ENCODE results near the gene PDE11A. TPM values are rescaled to one million over a fixed set of nuclear protein-coding genes. Genes with fewer than 3 reads are reported as not detected.
"Not testable (repeated sequence)": the region's sequence is repeated elsewhere in the genome, so short reads cannot be mapped to it uniquely, and the experiment has no call there.

Gene PDE11A
- total RNA-seq, 1 donor from 2014 or later, result 2.4 TPM

DNA sequence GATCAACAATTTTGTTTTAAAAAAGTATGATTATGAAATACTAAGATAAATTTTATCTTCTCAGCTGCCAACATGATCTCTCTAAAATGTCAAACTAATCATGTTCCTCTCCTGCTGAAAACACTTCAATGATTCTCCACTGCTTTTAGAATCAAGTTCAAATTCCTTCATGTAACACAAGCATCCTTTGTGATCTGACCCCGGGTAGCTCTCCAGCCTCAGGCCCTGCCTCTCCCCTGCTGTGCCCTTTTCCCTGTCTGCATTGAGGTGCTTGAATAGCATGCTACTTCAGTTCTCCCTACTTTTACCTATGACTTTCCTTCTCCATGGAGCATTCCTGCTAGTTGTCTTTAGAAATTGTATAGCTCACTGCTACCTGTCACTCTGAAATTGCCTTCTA, 274.8 kb downstream of the PDE11A start:
- intact Hi-C loops (cut with DNase I), result no loop called here
- ATAC-seq (peak; percentile 64), DNase-seq (ENCODE audit: low spot score) (no peak)

GRCh38 chr2:177796654-177797415, 275.7 kb downstream of the PDE11A start:
- peak; percentile 35 for ATAC-seq
- no peak for DNase-seq (ENCODE audit: low spot score)
- intact Hi-C loops (cut with DNase I), result no loop called here

DNA sequence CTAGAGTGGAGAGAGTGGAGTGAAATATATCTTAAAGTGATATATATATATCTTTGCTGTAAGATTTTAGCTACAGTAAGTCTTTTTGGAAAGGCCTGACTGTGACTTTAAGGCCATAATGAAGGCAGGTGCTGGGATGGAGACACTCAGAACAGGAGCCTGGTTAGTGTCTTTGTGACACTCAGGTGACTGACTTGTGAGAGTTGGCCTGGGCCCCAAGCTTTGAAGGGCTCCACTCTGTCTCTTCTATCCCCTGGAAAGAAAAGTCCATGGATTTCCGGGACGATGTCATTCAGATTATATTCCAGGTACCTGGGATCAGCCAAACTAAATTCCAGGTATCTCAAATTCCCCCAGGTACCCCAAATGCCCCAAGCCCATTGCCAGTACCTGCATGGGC, 276.6 kb downstream of the PDE11A start:
- no peak for ATAC-seq
- no peak for DNase-seq (ENCODE audit: low spot score)
- intact Hi-C loops (cut with DNase I), result no loop called here

DNA sequence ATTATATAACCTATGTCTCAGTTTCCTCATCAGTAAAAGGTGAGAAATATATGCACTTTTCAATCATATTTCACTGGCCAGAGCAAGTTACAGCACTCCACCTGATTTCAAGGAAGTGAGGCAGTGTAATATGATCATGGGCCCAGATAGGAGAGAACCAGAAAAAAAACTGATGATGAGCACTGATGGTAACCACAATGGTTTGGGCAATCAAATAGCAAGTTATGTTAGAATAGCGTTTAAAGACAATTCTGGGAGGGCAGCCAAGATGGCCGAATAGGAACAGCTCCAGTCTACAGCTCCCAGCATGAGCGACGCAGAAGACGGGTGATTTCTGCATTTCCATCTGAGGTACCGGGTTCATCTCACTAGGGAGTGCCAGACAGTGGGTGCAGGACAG, 287.4 kb downstream of the PDE11A start:
- intact Hi-C loops (cut with DNase I), result not testable (repeated sequence)
- peak; percentile 70 for DNase-seq (ENCODE audit: low spot score)
- peak; percentile 87 for ATAC-seq

- intact Hi-C loops (cut with DNase I), result no loop called here
- ATAC-seq (no peak), DNase-seq (ENCODE audit: low spot score) (no peak)
Measured at GRCh38 chr2:177784745-177785067, 287.9 kb downstream of the PDE11A start.

GRCh38 chr2:177783835-177784744, 288.5 kb downstream of the PDE11A start:
- intact Hi-C loops (cut with DNase I), result no loop called here
- ATAC-seq (peak; percentile 96), DNase-seq (ENCODE audit: low spot score) (peak; percentile 64)

DNA sequence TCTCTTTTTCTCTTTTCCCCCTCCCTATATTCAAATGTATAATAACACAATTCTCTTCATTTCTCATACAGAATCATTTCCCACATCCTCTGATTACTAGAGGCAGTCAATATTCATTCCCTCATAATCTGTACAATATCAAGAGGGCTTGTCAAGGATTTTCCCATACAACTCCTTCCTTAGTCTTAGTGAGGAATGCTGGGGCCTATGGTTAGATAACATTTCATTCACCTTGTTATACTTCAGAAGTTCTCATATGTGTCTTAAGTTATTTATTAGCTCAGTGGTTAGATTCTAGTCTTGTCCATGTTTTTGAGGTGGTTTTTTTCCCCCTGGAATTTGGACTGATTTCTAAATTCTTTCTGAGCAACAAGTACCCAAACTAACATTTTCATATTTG, 289.5 kb downstream of the PDE11A start:
- intact Hi-C loops (cut with DNase I), result no loop called here
- ATAC-seq (no peak), DNase-seq (ENCODE audit: low spot score) (no peak)

DNA sequence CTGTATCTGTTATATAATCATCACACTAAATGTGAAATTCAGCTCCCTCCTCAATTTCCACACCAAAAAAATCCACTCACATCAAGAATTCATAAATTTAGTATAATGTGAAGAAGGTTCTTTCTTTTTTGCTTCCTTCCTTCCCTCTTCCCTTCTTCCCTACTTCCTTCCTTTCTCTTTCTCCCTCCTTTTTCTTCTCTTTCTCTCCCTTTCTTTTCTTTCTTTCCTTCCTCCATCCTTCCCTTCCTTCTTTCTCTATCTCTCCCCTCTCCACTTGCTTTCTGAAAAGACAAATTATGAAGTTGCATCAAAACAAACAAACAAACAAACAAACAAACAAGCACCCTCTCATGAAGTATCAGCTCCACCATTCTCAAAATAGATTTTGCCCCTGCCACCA, 290.0 kb downstream of the PDE11A start:
- intact Hi-C loops (cut with DNase I), result no loop called here
- DNase-seq (ENCODE audit: low spot score) (no peak), ATAC-seq (no peak)

DNA sequence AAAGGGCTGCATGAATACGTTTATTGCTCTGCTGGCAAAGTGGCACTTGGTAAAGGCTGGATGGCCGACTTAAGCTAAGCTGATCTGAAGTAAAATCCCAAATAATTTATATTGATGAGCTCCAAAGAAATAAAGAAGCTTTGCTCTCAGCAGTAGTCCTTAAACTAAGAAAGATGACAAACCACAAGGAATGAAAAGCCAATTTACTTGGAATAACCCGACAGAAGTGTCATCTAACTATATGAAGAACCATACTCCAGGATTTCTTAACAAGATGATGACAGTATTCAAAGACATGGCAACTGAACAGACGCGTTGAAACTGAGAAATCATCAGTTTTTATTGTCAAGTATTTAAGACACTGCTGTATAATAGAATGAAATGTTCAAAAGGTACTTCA, 294.1 kb downstream of the PDE11A start:
- ATAC-seq (no peak), DNase-seq (ENCODE audit: low spot score) (no peak)
- intact Hi-C loops (cut with DNase I), result no loop called here

GRCh38 chr2:177772529-177772928, 300.0 kb downstream of the PDE11A start:
- intact Hi-C loops (cut with DNase I), result no loop called here
- DNase-seq (ENCODE audit: low spot score) (no peak), ATAC-seq (no peak)

DNA sequence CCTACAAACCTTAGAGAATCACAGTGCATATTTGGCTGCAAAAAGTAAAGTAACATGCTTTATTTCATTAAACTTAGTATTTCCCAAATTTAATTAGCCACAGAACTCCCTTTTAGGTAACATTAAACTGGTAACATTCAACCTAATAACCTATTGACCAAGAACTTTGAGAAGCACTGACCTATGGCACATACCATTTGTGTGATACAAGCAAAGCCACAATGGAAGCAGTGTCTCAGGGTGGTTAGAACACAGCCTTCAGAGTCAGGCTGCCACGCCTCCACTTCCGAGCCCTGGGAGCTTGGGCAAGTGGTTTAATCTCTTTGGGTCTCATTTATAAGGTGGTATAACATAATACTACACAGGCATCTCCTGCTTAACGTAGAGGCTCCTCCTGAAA, 301.4 kb downstream of the PDE11A start:
- intact Hi-C loops (cut with DNase I), result no loop called here
- ATAC-seq, result no peak
- DNase-seq (ENCODE audit: low spot score), result no peak

- DNase-seq (ENCODE audit: low spot score) (no peak), ATAC-seq (no peak)
- intact Hi-C loops (cut with DNase I), result no loop called here
Measured at GRCh38 chr2:177767768-177768167, 304.8 kb downstream of the PDE11A start.

- DNase-seq (ENCODE audit: low spot score) (no peak), ATAC-seq (no peak)
- intact Hi-C loops (cut with DNase I), result no loop called here
Measured at GRCh38 chr2:177765698-177766097, 306.9 kb downstream of the PDE11A start.

GRCh38 chr2:177763531-177764265, 308.9 kb downstream of the PDE11A start:
- intact Hi-C loops (cut with DNase I), result loop anchor here (5.0 kb wide), 1 partner anchor 426 kb away; no protein-coding TSS in a partner anchor
- DNase-seq (ENCODE audit: low spot score) (peak; percentile 84), ATAC-seq (peak; percentile 89)

DNA sequence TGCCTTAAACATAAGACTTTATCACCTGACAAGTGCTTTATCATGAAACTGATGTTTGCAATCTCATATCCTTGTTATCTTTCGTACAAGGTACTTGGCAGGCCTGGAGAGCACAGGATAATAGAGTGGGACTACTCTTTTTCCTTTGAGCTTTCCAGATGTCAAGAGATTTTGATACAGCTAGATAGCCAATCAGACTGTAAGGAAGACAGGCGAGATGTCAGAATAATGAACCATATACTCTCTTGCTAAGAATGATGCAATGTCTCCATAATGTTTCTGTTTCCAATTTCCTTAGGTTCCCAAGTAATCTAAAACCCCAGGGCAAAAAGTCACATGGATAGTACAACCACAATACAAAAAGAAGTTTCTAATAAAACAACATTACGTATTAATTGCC, 313.1 kb downstream of the PDE11A start:
- no peak for ATAC-seq
- intact Hi-C loops (cut with DNase I), result no loop called here
- DNase-seq (ENCODE audit: low spot score), result no peak

DNA sequence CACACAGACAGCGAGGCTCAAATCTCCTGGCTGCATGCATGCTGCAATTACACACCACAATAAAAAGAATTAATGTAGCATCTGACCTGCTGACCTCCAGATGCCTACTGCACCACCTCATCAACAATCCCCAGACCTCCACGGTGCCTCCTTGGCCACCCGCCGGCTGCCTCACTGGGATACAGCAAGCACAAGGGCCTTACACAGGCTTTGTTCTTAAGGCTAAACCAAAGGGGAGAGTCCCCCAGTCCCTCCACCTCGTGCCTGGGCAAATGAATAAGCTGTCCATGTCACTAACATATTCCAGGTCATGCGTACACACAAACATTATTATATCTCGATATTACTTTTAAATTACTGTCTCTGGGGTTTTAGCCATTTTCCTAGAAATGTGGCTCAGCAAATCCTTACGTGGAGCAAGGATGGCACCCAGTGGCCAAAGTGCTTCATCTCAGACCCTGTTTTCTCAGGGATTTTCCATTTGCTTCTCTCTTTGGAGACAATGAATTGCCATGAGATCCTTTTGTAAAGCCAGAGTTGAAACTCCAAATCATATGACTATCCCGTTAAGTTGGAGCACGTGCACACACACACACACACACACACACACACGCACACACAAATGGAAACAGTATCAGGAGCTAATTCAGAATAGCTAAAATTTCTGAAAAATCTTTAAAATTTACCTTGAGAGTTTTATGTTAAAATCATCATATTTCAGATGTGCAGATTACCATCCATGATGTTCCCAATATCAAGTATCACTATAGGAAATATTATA, 313.8 kb downstream of the PDE11A start:
- DNase-seq (ENCODE audit: low spot score) (peak; percentile 72), ATAC-seq (peak; percentile 69)
- intact Hi-C loops (cut with DNase I), result no loop called here

DNA sequence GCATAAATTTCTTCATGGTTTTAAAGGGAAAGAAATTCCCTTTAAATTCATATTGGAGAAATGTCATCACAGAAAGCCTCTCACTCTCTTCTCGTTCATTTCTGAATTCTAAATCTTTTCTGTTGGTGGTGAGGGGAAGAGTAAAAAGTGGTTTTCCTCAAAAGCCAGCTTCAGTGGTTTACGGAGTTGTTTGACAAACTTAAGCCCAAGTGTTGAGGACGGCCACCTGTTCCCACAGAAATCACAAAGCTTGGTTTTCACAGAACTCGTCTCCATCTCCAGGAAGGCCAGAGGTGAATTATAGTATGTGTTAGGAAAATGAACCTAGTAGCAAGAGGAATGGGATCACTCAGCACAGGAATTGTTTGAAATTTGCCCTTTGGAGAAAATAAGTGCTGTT, 316.2 kb downstream of the PDE11A start:
- ATAC-seq, result no peak

GRCh38 chr2:177754492-177754873, 318.1 kb downstream of the PDE11A start:
- no peak for ATAC-seq
- intact Hi-C loops (cut with DNase I), result no loop called here
- DNase-seq (ENCODE audit: low spot score), result no peak

More for the DNA sequence above, 316.2 kb downstream of the PDE11A start:
- intact Hi-C loops (cut with DNase I), result no loop called here
- no peak for DNase-seq (ENCODE audit: low spot score)

Data from sciatic nerve (tissue), 2 donors.